Body of pancreas (tissue), 4 donors: ENCODE measurements around the gene FASTKD1. TPM values are rescaled to one million over a fixed set of nuclear protein-coding genes. Genes with fewer than 3 reads are reported as not detected.

Experiments used
- ATAC-seq: fragments of 150-250 bp; one replicate; pipeline ENCODE4 v1.9.1; 2016
- DNase-seq, 4 donors: peaks; one replicate each; pipeline ENCODE4 v3.0.0-alpha.2; 2019
- H3K27ac ChIP-seq, 4 donors: fragments of 200-600 bp; sonication (generic); 1 replicate in 3 of 4; 2 replicates in 1 of 4; pipeline versions ENCODE4 v1.5.1 to v1.6.1; 2016 to 2019; ENCODE audit warnings: mild to moderate bottlenecking in 1 of 4, mixed read lengths in 1 of 4, moderate library complexity in 1 of 4
- H3K27me3 ChIP-seq, 2 donors: fragments of 200-600 bp; sonication (generic); one replicate each; pipeline ENCODE4 v1.6.0; 2016; ENCODE audit warnings: mild to moderate bottlenecking in 1 of 2
- H3K36me3 ChIP-seq, 2 donors: fragments of 200-600 bp; sonication (generic); replicated peaks in 1 of 2; 2 replicates each; pipeline ENCODE4 v1.5.1; 2016; ENCODE audit warnings: low read depth in 2 of 2; ENCODE audit not compliant: insufficient read depth in 1 of 2
- H3K4me1 ChIP-seq: fragments of 200-600 bp; sonication (generic); one replicate; pipeline ENCODE4 v1.6.0; 2016
- H3K4me3 ChIP-seq, 2 donors: fragments of 200-600 bp; sonication (generic); 1 replicate in 1 of 2; 2 replicates in 1 of 2; pipeline ENCODE4 v1.5.1; 2016 to 2019
- H3K9me3 ChIP-seq, 3 donors: fragments of 200-600 bp; sonication (generic); 1 replicate in 2 of 3; 2 replicates in 1 of 3; pipeline ENCODE4 v1.5.1; 2016
- POLR2A ChIP-seq, 3 donors: fragments of 450-650 bp; IDR thresholded peaks; one replicate each; pipeline ENCODE4 v1.6.1; 2016; ENCODE audit warnings: antibody characterized with exemption in 3 of 3, mild to moderate bottlenecking in 2 of 3
- WGBS, 2 donors: methylation state at CpG; one replicate each; pipeline ENCODE4 v1.1.5; 2017; 5-methylcytosine and 5-hydroxymethylcytosine counted together
- intact Hi-C: fragments of 100-400 bp; cut with DNase I; formaldehyde crosslinking; loops from one replicate; pipeline ENCODE4 v1.15.1; 2023
- total RNA-seq, 2 donors: library from RNA; depleted of rRNA; stranded (reverse); fragments of >200 nt; gene quantifications; one replicate each; pipeline ENCODE4 v1.1.0, GENCODE V29; 2016
- TF ChIP-seq, protein P1 (sequence below), 7 experiments: fragments of 450-650 bp in 4 of 7; fragments of 200-600 bp in 3 of 7; sonication (generic) in 3 of 7; IDR thresholded peaks; one replicate each; pipeline ENCODE4 v1.5.1; 2016 to 2019; ENCODE audit warnings: antibody characterized with exemption in 7 of 7

The FASTKD1 gene
- total RNA-seq, 2 donors from 2014 or later, result 13.2 to 18.2 TPM

DNA sequence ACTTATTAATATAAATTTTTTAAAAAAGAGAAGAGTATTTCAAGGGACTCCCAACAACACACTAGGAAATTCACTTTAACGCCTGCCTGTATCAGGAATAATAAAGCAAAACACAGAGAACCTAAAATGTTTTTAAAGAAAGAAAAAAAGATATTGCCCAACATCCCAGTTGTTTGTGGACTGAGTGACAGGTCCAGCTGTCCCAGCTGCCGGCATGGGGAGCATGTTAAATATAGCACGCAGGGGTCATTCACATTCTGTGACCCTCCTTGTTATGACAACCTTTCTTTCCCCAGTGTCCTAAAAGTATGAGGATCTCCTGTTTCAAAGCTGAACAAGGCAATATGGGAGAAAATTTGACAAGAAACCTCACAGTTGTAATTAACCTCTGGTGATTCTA lies 59.7 kb downstream of the FASTKD1 start:
- H3K27me3 ChIP-seq, result no peaks in the 10 kb centered on the region
- H3K36me3 ChIP-seq, result no peaks in the 10 kb centered on the region
- no peak for ATAC-seq
- no peak overlapping the region for H3K27ac ChIP-seq
- intact Hi-C loops, result no loop called here
- no peak overlapping the region for H3K4me3 ChIP-seq
- TF ChIP-seq, protein P1, sequence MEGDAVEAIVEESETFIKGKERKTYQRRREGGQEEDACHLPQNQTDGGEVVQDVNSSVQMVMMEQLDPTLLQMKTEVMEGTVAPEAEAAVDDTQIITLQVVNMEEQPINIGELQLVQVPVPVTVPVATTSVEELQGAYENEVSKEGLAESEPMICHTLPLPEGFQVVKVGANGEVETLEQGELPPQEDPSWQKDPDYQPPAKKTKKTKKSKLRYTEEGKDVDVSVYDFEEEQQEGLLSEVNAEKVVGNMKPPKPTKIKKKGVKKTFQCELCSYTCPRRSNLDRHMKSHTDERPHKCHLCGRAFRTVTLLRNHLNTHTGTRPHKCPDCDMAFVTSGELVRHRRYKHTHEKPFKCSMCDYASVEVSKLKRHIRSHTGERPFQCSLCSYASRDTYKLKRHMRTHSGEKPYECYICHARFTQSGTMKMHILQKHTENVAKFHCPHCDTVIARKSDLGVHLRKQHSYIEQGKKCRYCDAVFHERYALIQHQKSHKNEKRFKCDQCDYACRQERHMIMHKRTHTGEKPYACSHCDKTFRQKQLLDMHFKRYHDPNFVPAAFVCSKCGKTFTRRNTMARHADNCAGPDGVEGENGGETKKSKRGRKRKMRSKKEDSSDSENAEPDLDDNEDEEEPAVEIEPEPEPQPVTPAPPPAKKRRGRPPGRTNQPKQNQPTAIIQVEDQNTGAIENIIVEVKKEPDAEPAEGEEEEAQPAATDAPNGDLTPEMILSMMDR (IDR thresholded peaks at IDR 0.05), result no peak
- no peak for TF ChIP-seq POLR2A (IDR thresholded peaks at IDR 0.05)
- H3K9me3 ChIP-seq, result no peaks in the 10 kb centered on the region
- WGBS, 2 donors, result 61 to 71% methylated on average over 3 of the region's 3 CpGs
- H3K4me1 ChIP-seq, result peaks cover 5% of the 10 kb centered on the region
- no peak for DNase-seq

DNA sequence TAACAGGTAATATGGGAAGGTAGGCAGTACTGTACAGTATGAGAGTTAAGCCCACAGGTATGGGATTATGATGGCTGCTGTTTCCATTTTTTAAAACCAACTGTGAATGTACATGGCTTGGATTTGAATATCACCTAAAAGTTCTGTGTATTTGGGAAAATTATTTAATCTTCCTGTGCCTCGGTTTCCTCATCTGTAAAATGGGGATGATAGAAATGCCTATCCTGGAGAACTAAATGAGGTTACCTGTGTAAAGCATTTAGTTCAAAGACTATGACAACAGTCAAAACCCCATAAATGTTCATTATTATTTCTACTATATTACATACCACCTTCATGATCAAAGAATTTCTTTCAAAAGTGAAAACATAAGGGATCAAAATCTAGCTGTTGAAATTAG lies 60.6 kb downstream of the FASTKD1 start:
- H3K4me3 ChIP-seq, result no peak overlapping the region
- no peak for TF ChIP-seq POLR2A (IDR thresholded peaks at IDR 0.05)
- TF ChIP-seq, protein P1 (IDR thresholded peaks at IDR 0.05), result no peak
- intact Hi-C loops, result no loop called here
- DNase-seq (no peak), ATAC-seq (no peak)
- no peak overlapping the region for H3K27ac ChIP-seq
- H3K27me3 ChIP-seq, result no peaks in the 10 kb centered on the region
- peaks cover 6% of the 10 kb centered on the region for H3K4me1 ChIP-seq
- no peaks in the 10 kb centered on the region for H3K36me3 ChIP-seq
- 97 to 100% methylated on average over 1 of the region's 1 CpG for WGBS, 2 donors
- H3K9me3 ChIP-seq, result no peaks in the 10 kb centered on the region

DNA sequence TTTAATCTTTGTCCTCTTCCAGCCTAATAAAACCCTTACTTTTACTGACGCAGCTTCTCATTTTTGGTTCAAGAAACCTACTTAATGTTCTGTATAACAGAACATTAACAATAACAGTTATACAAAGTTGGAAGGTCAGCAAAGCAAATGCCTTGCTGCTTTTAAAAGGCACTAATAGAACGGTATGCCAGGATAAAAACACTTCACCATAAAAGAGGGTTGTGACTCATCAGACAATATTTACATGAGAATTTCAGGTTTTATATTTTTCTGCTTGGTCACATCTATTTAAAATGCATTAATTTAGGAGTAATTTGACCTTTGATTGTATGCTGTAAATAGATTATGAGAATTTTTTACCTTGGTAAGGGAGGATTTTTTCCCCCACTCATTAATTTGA lies 61.1 kb downstream of the FASTKD1 start:
- no peak overlapping the region for H3K27ac ChIP-seq
- intact Hi-C loops, result no loop called here
- WGBS, 2 donors, result 74 to 80% methylated on average over 2 of the region's 2 CpGs

DNA sequence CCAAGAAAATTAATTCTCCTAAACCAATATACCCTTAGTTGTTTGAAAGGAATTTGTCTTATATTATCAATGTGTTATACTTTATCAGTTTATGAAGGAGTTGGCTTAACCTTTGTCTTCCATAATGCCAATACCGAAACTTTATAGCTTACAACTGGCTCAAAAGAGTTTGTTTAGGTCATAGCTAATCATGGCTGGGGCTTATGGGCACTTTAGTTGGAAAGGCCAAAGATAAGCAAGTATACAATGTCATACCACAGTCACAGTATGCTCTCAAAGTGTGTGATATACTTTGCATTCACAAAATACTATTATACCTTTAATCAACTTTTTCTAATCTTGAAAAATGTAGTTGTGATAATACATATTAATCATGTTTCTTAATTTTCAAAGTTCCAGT lies 61.8 kb downstream of the FASTKD1 start:
- ATAC-seq (no peak), DNase-seq (no peak)
- H3K27me3 ChIP-seq, result no peaks in the 10 kb centered on the region
- intact Hi-C loops, result no loop called here
- no peaks in the 10 kb centered on the region for H3K9me3 ChIP-seq
- H3K36me3 ChIP-seq, result no peaks in the 10 kb centered on the region
- TF ChIP-seq, protein P1 (IDR thresholded peaks at IDR 0.05), result no peak
- TF ChIP-seq POLR2A (IDR thresholded peaks at IDR 0.05), result no peak
- peaks cover 19% of the 10 kb centered on the region for H3K4me1 ChIP-seq
- no peak overlapping the region for H3K27ac ChIP-seq
- 73 to 93% methylated on average over 1 of the region's 1 CpG for WGBS, 2 donors
- no peak overlapping the region for H3K4me3 ChIP-seq

More for the DNA sequence above, 61.1 kb downstream of the FASTKD1 start:
- Histone ChIP-seq H3K9me3 (no peaks in the 10 kb centered on the region), H3K36me3 (no peaks in the 10 kb centered on the region), H3K4me1 (peaks cover 12% of the 10 kb centered on the region), H3K27me3 (no peaks in the 10 kb centered on the region), H3K4me3 (no peak overlapping the region)
- TF ChIP-seq POLR2A (IDR thresholded peaks at IDR 0.05), result no peak
- TF ChIP-seq, protein P1 (IDR thresholded peaks at IDR 0.05), result no peak
- DNase-seq, result no peak
- no peak for ATAC-seq

DNA sequence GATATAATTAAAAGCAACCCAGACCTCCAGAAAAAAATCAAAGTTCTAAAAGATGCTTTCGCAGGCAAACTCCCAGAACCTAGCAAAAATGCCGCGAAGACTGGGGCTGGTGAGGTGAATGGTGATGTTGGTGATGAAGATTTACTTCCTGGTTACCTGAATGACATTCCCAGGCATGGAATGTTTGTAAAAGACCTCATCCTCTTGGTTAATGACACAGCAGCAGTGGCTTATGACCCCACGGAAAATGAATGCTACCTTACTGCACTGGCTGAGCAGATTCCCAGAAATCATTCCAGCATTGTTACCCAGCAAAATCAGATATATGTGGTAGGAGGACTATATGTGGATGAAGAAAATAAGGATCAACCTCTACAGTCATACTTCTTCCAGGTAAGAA lies 63.2 kb downstream of the FASTKD1 start:
- Histone ChIP-seq H3K9me3 (no peaks in the 10 kb centered on the region), H3K36me3 (no peaks in the 10 kb centered on the region), H3K27ac (no peak overlapping the region), H3K27me3 (no peaks in the 10 kb centered on the region), H3K4me3 (no peak overlapping the region), H3K4me1 (peaks cover 20% of the 10 kb centered on the region)
- 91 to 94% methylated on average over 4 of the region's 4 CpGs for WGBS, 2 donors
- intact Hi-C loops, result no loop called here
- ATAC-seq (no peak), DNase-seq (no peak)
- no peak for TF ChIP-seq POLR2A (IDR thresholded peaks at IDR 0.05)
- TF ChIP-seq, protein P1 (IDR thresholded peaks at IDR 0.05), result no peak
